HS-27A (cell line): ENCODE results near the gene SORCS1.

Source experiments
- DNase-seq: peaks from one replicate; pipeline ENCODE4 v3.0.0-alpha.2; 2012; ENCODE audit warnings: low read depth, missing footprints

The SORCS1 gene

GRCh38 chr10:106897719-106898118, 266.8 kb downstream of the SORCS1 start:
- no peak for DNase-seq

- no peak for DNase-seq
Observed at GRCh38 chr10:106894692-106895091, 269.8 kb downstream of the SORCS1 start.

- no peak for DNase-seq
Observed at GRCh38 chr10:106877574-106877973, 286.9 kb downstream of the SORCS1 start.

- no peak for DNase-seq
Observed at GRCh38 chr10:106874604-106874889, 290.0 kb downstream of the SORCS1 start.

GRCh38 chr10:106873770-106874603, 290.5 kb downstream of the SORCS1 start:
- no peak for DNase-seq

GRCh38 chr10:106872176-106872575, 292.3 kb downstream of the SORCS1 start:
- DNase-seq, result no peak

- no peak for DNase-seq
Observed at GRCh38 chr10:106866244-106866845, 298.2 kb downstream of the SORCS1 start.

GRCh38 chr10:106864031-106864430, 300.5 kb downstream of the SORCS1 start:
- DNase-seq, result no peak

GRCh38 chr10:106863549-106863948, 301.0 kb downstream of the SORCS1 start:
- DNase-seq, result no peak

- DNase-seq, result no peak
Observed at GRCh38 chr10:106859892-106860652, 304.4 kb downstream of the SORCS1 start.

- DNase-seq, result no peak
Observed at GRCh38 chr10:106857728-106858127, 306.8 kb downstream of the SORCS1 start.

GRCh38 chr10:106857213-106857612, 307.3 kb downstream of the SORCS1 start:
- no peak for DNase-seq

GRCh38 chr10:106836933-106837663, 327.4 kb downstream of the SORCS1 start:
- DNase-seq, result no peak

GRCh38 chr10:106832846-106833245, 331.7 kb downstream of the SORCS1 start:
- no peak for DNase-seq

GRCh38 chr10:106830471-106830870, 334.0 kb downstream of the SORCS1 start:
- DNase-seq, result no peak

- no peak for DNase-seq
Observed at GRCh38 chr10:106830006-106830405, 334.5 kb downstream of the SORCS1 start.

GRCh38 chr10:106826716-106827115, 337.8 kb downstream of the SORCS1 start:
- no peak for DNase-seq

GRCh38 chr10:106825576-106826364, 338.7 kb downstream of the SORCS1 start:
- no peak for DNase-seq

GRCh38 chr10:106820579-106820978, 343.9 kb downstream of the SORCS1 start:
- no peak for DNase-seq

- DNase-seq, result no peak
Observed at GRCh38 chr10:106819490-106819889, 345.0 kb downstream of the SORCS1 start.

- no peak for DNase-seq
Observed at GRCh38 chr10:106816318-106817085, 348.0 kb downstream of the SORCS1 start.
